Hepatocyte (in vitro differentiated cells): Measurements from ENCODE around the gene RABGGTA.

ENCODE experiments used
- CTCF ChIP-seq: fragments of 200-600 bp; sonication (generic); IDR thresholded peaks from 2 replicates; pipeline ENCODE4 v1.5.1; 2016; ENCODE audit warnings: antibody characterized with exemption, mild to moderate bottlenecking; ENCODE audit not compliant: poor library complexity
- EZH2 ChIP-seq: fragments of 200-600 bp; sonication (generic); IDR thresholded peaks from 2 replicates; pipeline ENCODE4 v1.6.1; 2016; ENCODE audit warnings: antibody characterized with exemption, mild to moderate bottlenecking, borderline replicate concordance
- EZH2phosphoT487 ChIP-seq: fragments of 200-600 bp; sonication (generic); IDR thresholded peaks from one replicate; pipeline ENCODE4 v1.6.1; 2018; ENCODE audit warnings: antibody characterized with exemption, mild to moderate bottlenecking, low read depth, moderate library complexity; ENCODE audit not compliant: unreplicated experiment, severe bottlenecking

DNA sequence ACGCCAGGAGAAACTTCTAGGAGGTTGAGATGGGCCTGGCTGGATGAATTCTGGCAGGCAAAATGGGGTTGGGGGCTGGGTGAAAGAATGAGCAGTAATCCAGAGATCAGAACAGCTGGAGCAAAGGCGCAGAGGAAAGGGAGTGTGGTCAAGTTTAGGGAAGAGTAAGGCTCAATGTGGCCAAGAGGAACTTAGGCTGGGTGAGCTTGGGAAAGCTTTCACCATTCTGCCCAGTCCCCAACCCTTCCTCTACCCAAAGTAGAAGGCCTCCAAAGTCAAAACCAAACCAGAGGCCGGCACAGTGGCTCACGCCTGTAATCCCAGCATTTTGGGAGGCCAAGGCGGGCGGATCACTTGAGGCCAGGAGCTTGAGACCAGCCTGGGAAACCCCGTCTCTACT is 10.2 kb upstream of the RABGGTA start:
- TF ChIP-seq CTCF = no peak
- TF ChIP-seq EZH2 = no peak
- no peak for TF ChIP-seq EZH2phosphoT487
